Liver (tissue), 9 donors: ENCODE data around the gene PYGO2. TPM values are rescaled to one million over a fixed set of nuclear protein-coding genes. Genes with fewer than 3 reads are reported as not detected.
"Not testable (repeated sequence)": the region's sequence is repeated elsewhere in the genome, so short reads cannot be mapped to it uniquely, and the experiment has no call there.

Experiments
- DNase-seq: peaks from one replicate; pipeline ENCODE4 v3.0.0-alpha.2; 2017; ENCODE audit warnings: low spot score
- H3K27ac ChIP-seq, 2 donors: one replicate each; pipeline ENCODE4 v1.7.0; 2013; ENCODE audit warnings: inconsistent platforms in 2 of 2, low read length in 2 of 2, control low read depth in 1 of 2, low read depth in 1 of 2, mild to moderate bottlenecking in 1 of 2
- H3K27me3 ChIP-seq, 4 donors: one replicate each; pipeline versions ENCODE4 v1.6.1 to v1.7.0; 2013; ENCODE audit warnings: low read length in 3 of 4, inconsistent platforms in 1 of 4, mild to moderate bottlenecking in 1 of 4, moderate library complexity in 1 of 4; ENCODE audit not compliant: control insufficient read depth in 4 of 4, insufficient read depth in 4 of 4
- H3K36me3 ChIP-seq, 4 donors: one replicate each; pipeline versions ENCODE4 v1.6.1 to v1.7.0; 2013; ENCODE audit warnings: low read length in 3 of 4, mild to moderate bottlenecking in 3 of 4, low read depth in 1 of 4, moderate library complexity in 1 of 4; ENCODE audit not compliant: control insufficient read depth in 4 of 4, insufficient read depth in 3 of 4
- H3K4me1 ChIP-seq, 4 donors: one replicate each; pipeline versions ENCODE4 v1.6.1 to v1.7.0; 2013; ENCODE audit warnings: low read length in 3 of 4, mild to moderate bottlenecking in 3 of 4, moderate library complexity in 1 of 4; ENCODE audit not compliant: control insufficient read depth in 4 of 4, insufficient read depth in 4 of 4
- H3K4me3 ChIP-seq, 3 donors: one replicate each; pipeline versions ENCODE4 v1.6.1 to v1.7.0; 2013; ENCODE audit warnings: low read length in 3 of 3, control low read depth in 1 of 3, low read depth in 1 of 3, mild to moderate bottlenecking in 1 of 3
- H3K9ac ChIP-seq, 2 donors: one replicate each; pipeline ENCODE4 v1.7.0; 2013; ENCODE audit warnings: low read length in 2 of 2, mild to moderate bottlenecking in 2 of 2, moderate library complexity in 2 of 2, control low read depth in 1 of 2, low read depth in 1 of 2
- H3K9me3 ChIP-seq, 4 donors: one replicate each; pipeline versions ENCODE4 v1.6.1 to v1.7.0; 2013; ENCODE audit warnings: low read length in 3 of 4; ENCODE audit not compliant: control insufficient read depth in 4 of 4
- FOXA1 ChIP-seq: IDR thresholded peaks from 2 replicates; pipeline ENCODE4 v1.6.1; 2016; ENCODE audit warnings: antibody characterized with exemption
- FOXA2 ChIP-seq: IDR thresholded peaks from 2 replicates; pipeline ENCODE4 v1.6.1; 2016; ENCODE audit warnings: antibody characterized with exemption
- HNF4A ChIP-seq, 2 donors: conservative IDR thresholded peaks; 2 replicates each; pipeline ENCODE4 v1.6.1; 2016; ENCODE audit warnings: antibody characterized with exemption in 2 of 2, mild to moderate bottlenecking in 2 of 2
- HNF4G ChIP-seq: IDR thresholded peaks from 2 replicates; pipeline ENCODE4 v1.6.1; 2016; ENCODE audit warnings: antibody characterized with exemption
- JUND ChIP-seq, 2 donors: IDR thresholded peaks; 2 replicates each; pipeline ENCODE4 v1.6.1; 2016; ENCODE audit warnings: antibody characterized with exemption in 2 of 2
- MAX ChIP-seq: IDR thresholded peaks from 2 replicates; pipeline ENCODE4 v1.6.1; 2016; ENCODE audit warnings: antibody characterized with exemption
- NR2F2 ChIP-seq: IDR thresholded peaks from 2 replicates; pipeline ENCODE4 v1.6.1; 2016; ENCODE audit warnings: antibody characterized with exemption
- RAD21 ChIP-seq, 2 donors: IDR thresholded peaks; 2 replicates each; pipeline ENCODE4 v1.6.1; 2016; ENCODE audit warnings: antibody characterized with exemption in 2 of 2, mild to moderate bottlenecking in 2 of 2
- REST ChIP-seq: IDR thresholded peaks from 2 replicates; pipeline ENCODE4 v1.6.1; 2016; ENCODE audit warnings: antibody characterized with exemption, mild to moderate bottlenecking
- RXRA ChIP-seq, 2 donors: IDR thresholded peaks; 2 replicates each; pipeline ENCODE4 v1.6.1; 2017 to 2018; ENCODE audit warnings: antibody characterized with exemption in 2 of 2, mild to moderate bottlenecking in 1 of 2
- SP1 ChIP-seq: IDR thresholded peaks from 2 replicates; pipeline ENCODE4 v1.6.1; 2018; ENCODE audit warnings: antibody characterized with exemption, mild to moderate bottlenecking
- YY1 ChIP-seq: IDR thresholded peaks from 2 replicates; pipeline ENCODE4 v1.6.1; 2016; ENCODE audit warnings: antibody characterized with exemption, mild to moderate bottlenecking
- ZBTB33 ChIP-seq: IDR thresholded peaks from 2 replicates; pipeline ENCODE4 v1.6.1; 2016; ENCODE audit warnings: antibody characterized with exemption
- WGBS: extraction: QIAGEN DNeasy Blood & Tissue Kit; methylation state at CpG from one replicate; pipeline ENCODE4 v1.1.7; 2013; 5-methylcytosine and 5-hydroxymethylcytosine counted together
- polyA plus RNA-seq, 2 donors: library from polyadenylated mRNA; stranded (reverse) in 1 of 2; unstranded in 1 of 2; fragments of 200-250 nt in 1 of 2; fragments of >200 nt in 1 of 2; fragmentation: Nextera tagmentation in 1 of 2; extraction: Ambion mirVana in 1 of 2; gene quantifications; one replicate each; pipeline versions ENCODE4 v1.2.1 to v1.2.3, GENCODE V29; 2013 to 2015
- total RNA-seq, 2 donors: library from RNA; depleted of rRNA; stranded (reverse); fragments of >200 nt; gene quantifications; one replicate each; pipeline ENCODE4 v1.2.3, GENCODE V29; 2014
- TF ChIP-seq, protein P1 (sequence below): IDR thresholded peaks from 2 replicates; pipeline ENCODE4 v1.6.1; 2016; ENCODE audit warnings: antibody characterized with exemption
- donor health status: healthy.
- donor health status: healthy.
- donor health status: healthy.
- donor health status: healthy.
- donor health status: healthy.

PYGO2 gene
- total and polyA plus RNA-seq, 4 donors: 5.0 to 8.2 (median 7.0) TPM

GRCh38 chr1:154988058-154988954 lies 26.7 kb upstream of the PYGO2 start:
- Histone ChIP-seq H3K9me3 (no peaks in the 10 kb centered on the region), H3K27ac (no peak overlapping the region), H3K36me3 (peaks cover 0 to 9% (median 5%) of the 10 kb centered on the region in 4 donors), H3K27me3 (no peaks in the 10 kb centered on the region), H3K4me3 (no peak overlapping the region), H3K4me1 (peaks cover 8 to 28% (median 18%) of the 10 kb centered on the region in 4 donors), H3K9ac (no peak overlapping the region)
- no peak for TF ChIP-seq FOXA2
- TF ChIP-seq SP1: no peak
- no peak for TF ChIP-seq YY1
- TF ChIP-seq RAD21 (IDR thresholded peaks at IDR 0.05): no peak
- DNase-seq: no peak
- 94% methylated on average over 17 of the region's 17 CpGs for WGBS

DNA sequence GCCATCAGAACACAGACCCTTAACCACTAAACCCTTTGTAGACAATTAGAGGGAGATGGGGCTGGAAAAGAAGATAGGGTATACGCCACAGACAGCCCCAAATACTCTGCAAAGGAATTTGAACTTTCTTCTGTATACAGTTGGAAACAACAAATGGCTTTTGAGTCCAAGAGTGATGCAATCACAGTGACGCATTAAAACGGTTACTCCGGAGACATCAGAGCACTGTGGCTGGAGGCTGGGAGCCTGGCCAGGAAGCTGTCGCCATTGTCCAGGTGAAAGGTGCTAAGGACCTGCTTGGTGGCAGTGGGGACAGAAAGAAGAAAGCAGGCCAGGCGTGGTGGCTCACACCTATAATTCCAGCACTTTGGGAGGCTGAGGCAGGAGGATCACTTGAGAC lies 25.7 kb upstream of the PYGO2 start:
- Histone ChIP-seq H3K4me1 (peaks cover 8 to 34% (median 24%) of the 10 kb centered on the region in 4 donors), H3K27ac (no peak overlapping the region), H3K36me3 (peaks cover 0 to 9% (median 5%) of the 10 kb centered on the region in 4 donors), H3K27me3 (no peaks in the 10 kb centered on the region), H3K4me3 (no peak overlapping the region), H3K9me3 (no peaks in the 10 kb centered on the region), H3K9ac (no peak overlapping the region)
- TF ChIP-seq JUND (IDR thresholded peaks at IDR 0.05) (peak; percentile 39 to 48), YY1 (peak; percentile 89), RXRA (IDR thresholded peaks at IDR 0.05) (peak; percentile 57 to 69), SP1 (peak; percentile 52), HNF4A (conservative IDR thresholded peaks at IDR 0.05) (peak; percentile 67 to 68), ZBTB33 (no peak), REST (peak; percentile 10), NR2F2 (no peak), MAX (no peak), HNF4G (no peak), FOXA1 (no peak), RAD21 (IDR thresholded peaks at IDR 0.05) (no peak)
- TF ChIP-seq, protein P1, sequence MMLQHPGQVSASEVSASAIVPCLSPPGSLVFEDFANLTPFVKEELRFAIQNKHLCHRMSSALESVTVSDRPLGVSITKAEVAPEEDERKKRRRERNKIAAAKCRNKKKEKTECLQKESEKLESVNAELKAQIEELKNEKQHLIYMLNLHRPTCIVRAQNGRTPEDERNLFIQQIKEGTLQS: peak; percentile 85
- 42% methylated on average over 6 of the region's 6 CpGs for WGBS
- DNase-seq: no peak

DNA sequence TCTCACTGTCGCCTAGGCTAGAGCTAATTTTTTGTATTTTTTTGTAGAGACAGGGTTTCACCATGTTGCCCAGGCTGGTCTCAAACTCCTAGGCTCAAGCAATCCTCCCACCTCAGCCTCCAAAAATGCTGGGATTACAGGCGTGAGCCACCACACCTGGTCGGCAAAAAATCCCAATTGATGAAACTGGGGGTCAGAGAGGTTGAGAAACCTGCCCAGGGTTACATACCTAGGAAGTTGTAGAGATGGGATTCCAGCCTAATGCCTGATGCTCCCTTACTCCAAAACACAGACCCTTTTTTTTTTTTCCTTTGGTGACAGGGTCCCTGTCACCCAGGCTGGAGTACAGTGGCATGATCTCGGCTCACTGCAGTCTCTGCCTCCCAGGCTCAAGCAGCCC lies 25.2 kb upstream of the PYGO2 start:
- WGBS: 92% methylated on average over 4 of the region's 4 CpGs
- H3K4me3 ChIP-seq, DNase-seq, H3K9me3 ChIP-seq, H3K9ac ChIP-seq, H3K27ac ChIP-seq, H3K27me3 ChIP-seq, H3K36me3 ChIP-seq: not testable (repeated sequence)
- peaks cover 8 to 35% (median 24%) of the 10 kb centered on the region in 4 donors for H3K4me1 ChIP-seq
